WTC11 (cell line): ENCODE measurements around the gene CNTNAP2. TPM values are rescaled to one million over a fixed set of nuclear protein-coding genes. Genes with fewer than 3 reads are reported as not detected.
A peak's percentile ranks its signal among the peaks of the same experiment; 100 is the strongest.

Experiments used
- ATAC-seq: fragments of 200-7000 bp; cut with Tn5 transposase; 2 replicates; pipeline ENCODE4 v1.10.0; 2021; ENCODE audit warnings: mild to moderate bottlenecking, moderate library complexity
- CTCF ChIA-PET: fragments of 300-600 bp; sonication (Branson Sonifier 250); formaldehyde crosslinking; loops from one replicate; lab custom pipeline; 2021; ENCODE audit warnings: antibody characterized with exemption; lab: Charles Lee
- POLR2A ChIA-PET: fragments of 350-600 bp; sonication (Branson Sonifier 250); formaldehyde crosslinking; loops from one replicate; lab custom pipeline; 2021; ENCODE audit warnings: antibody characterized with exemption; lab: Charles Lee
- DNase-seq: peaks from one replicate; pipeline ENCODE4 v3.0.0; 2021; ENCODE audit warnings: low spot score
- H3K27ac Mint-ChIP-seq: 2 replicates; pipeline ENCODE4 v1.8.0; 2021; ENCODE audit warnings: mixed read lengths
- H3K27me3 Mint-ChIP-seq: 2 replicates; pipeline ENCODE4 v1.8.0; 2021; ENCODE audit warnings: low read depth, mild to moderate bottlenecking, moderate library complexity, mixed read lengths
- H3K36me3 Mint-ChIP-seq: 2 replicates; pipeline ENCODE4 v1.8.0; 2021; ENCODE audit warnings: mixed read lengths
- H3K4me1 Mint-ChIP-seq: 2 replicates; pipeline ENCODE4 v1.8.0; 2022; ENCODE audit warnings: mixed read lengths
- H3K4me3 Mint-ChIP-seq: 2 replicates; pipeline ENCODE4 v1.8.0; 2021; ENCODE audit warnings: mild to moderate bottlenecking, moderate library complexity, mixed read lengths
- H3K9me3 Mint-ChIP-seq: 2 replicates; pipeline ENCODE4 v1.8.0; 2021; ENCODE audit warnings: mixed read lengths
- ATF3 ChIP-seq: sonication (generic); formaldehyde crosslinking; conservative IDR thresholded peaks from 2 replicates; pipeline ENCODE4 v1.8.1; 2022; ENCODE audit warnings: mild to moderate bottlenecking, missing genetic modification reagents
- ATF6 ChIP-seq: sonication (generic); formaldehyde crosslinking; IDR thresholded peaks from 2 replicates; pipeline ENCODE4 v1.8.1; 2023; ENCODE audit warnings: mild to moderate bottlenecking, missing genetic modification reagents
- ETV6 ChIP-seq: sonication (generic); formaldehyde crosslinking; IDR thresholded peaks from 2 replicates; pipeline ENCODE4 v1.8.1; 2022; ENCODE audit warnings: mild to moderate bottlenecking, missing genetic modification reagents
- FOXP1 ChIP-seq: sonication (generic); formaldehyde crosslinking; IDR thresholded peaks from 2 replicates; pipeline ENCODE4 v1.8.0; 2022; ENCODE audit warnings: missing genetic modification reagents, mild to moderate bottlenecking, moderate library complexity, borderline replicate concordance
- HMGA2 ChIP-seq: fragments of 250-450 bp; sonication (Bioruptor Pico); IDR thresholded peaks from 2 replicates; pipeline ENCODE4 v1.4.0; 2021; ENCODE audit warnings: mild to moderate bottlenecking, moderate library complexity
- HMGXB4 ChIP-seq: sonication (generic); formaldehyde crosslinking; IDR thresholded peaks from 2 replicates; pipeline ENCODE4 v1.8.1; 2023; ENCODE audit warnings: mild to moderate bottlenecking, moderate library complexity, missing genetic modification reagents
- IRF1 ChIP-seq: sonication (generic); formaldehyde crosslinking; IDR thresholded peaks from 2 replicates; pipeline ENCODE4 v1.8.0; 2023; ENCODE audit warnings: missing genetic modification reagents
- IRF2 ChIP-seq: sonication (generic); formaldehyde crosslinking; IDR thresholded peaks from 2 replicates; pipeline ENCODE4 v1.8.0; 2022; ENCODE audit warnings: low read depth, missing genetic modification reagents, borderline replicate concordance
- KAT7 ChIP-seq: sonication (generic); formaldehyde crosslinking; IDR thresholded peaks from 2 replicates; pipeline ENCODE4 v1.8.1; 2023; ENCODE audit warnings: missing genetic modification reagents, mild to moderate bottlenecking, borderline replicate concordance
- MAX ChIP-seq: sonication (generic); formaldehyde crosslinking; IDR thresholded peaks from 2 replicates; pipeline ENCODE4 v1.8.0; 2022; ENCODE audit warnings: mild to moderate bottlenecking, missing genetic modification reagents
- NFATC4 ChIP-seq: fragments of 250-450 bp; sonication (Bioruptor Pico); IDR thresholded peaks from 2 replicates; pipeline ENCODE4 v1.9.0; 2021; ENCODE audit warnings: mild to moderate bottlenecking
- NFE2L1 ChIP-seq: sonication (generic); formaldehyde crosslinking; IDR thresholded peaks from 2 replicates; pipeline ENCODE4 v1.8.1; 2023; ENCODE audit warnings: missing genetic modification reagents
- NR1H2 ChIP-seq: sonication (generic); formaldehyde crosslinking; IDR thresholded peaks from 2 replicates; pipeline ENCODE4 v1.9.0; 2021; ENCODE audit warnings: mild to moderate bottlenecking, moderate library complexity, missing genetic modification reagents
- NR2C2 ChIP-seq: sonication (generic); formaldehyde crosslinking; IDR thresholded peaks from 2 replicates; pipeline ENCODE4 v1.8.0; 2022; ENCODE audit warnings: mild to moderate bottlenecking, missing genetic modification reagents
- SMAD3 ChIP-seq: sonication (generic); formaldehyde crosslinking; IDR thresholded peaks from 2 replicates; pipeline ENCODE4 v1.8.0; 2022; ENCODE audit warnings: missing genetic modification reagents, mild to moderate bottlenecking, borderline replicate concordance
- SMAD4 ChIP-seq: sonication (generic); formaldehyde crosslinking; IDR thresholded peaks from 2 replicates; pipeline ENCODE4 v1.8.0; 2022; ENCODE audit warnings: mild to moderate bottlenecking, missing genetic modification reagents
- STAT6 ChIP-seq: sonication (generic); formaldehyde crosslinking; conservative IDR thresholded peaks from 2 replicates; pipeline ENCODE4 v1.8.1; 2023; ENCODE audit warnings: mild to moderate bottlenecking, low read depth, missing genetic modification reagents, moderate library complexity
- TCF7 ChIP-seq: sonication (generic); formaldehyde crosslinking; IDR thresholded peaks from 2 replicates; pipeline ENCODE4 v1.8.0; 2022; ENCODE audit warnings: mild to moderate bottlenecking, low read depth, missing genetic modification reagents, moderate library complexity
- TEAD1 ChIP-seq: sonication (generic); formaldehyde crosslinking; IDR thresholded peaks from 2 replicates; pipeline ENCODE4 v1.8.0; 2022; ENCODE audit warnings: mild to moderate bottlenecking, missing genetic modification reagents
- TP53 ChIP-seq: sonication (generic); formaldehyde crosslinking; IDR thresholded peaks from 2 replicates; pipeline ENCODE4 v1.8.1; 2023; ENCODE audit warnings: mild to moderate bottlenecking, missing genetic modification reagents
- ZBTB21 ChIP-seq: sonication (generic); formaldehyde crosslinking; IDR thresholded peaks from 2 replicates; pipeline ENCODE4 v1.8.1; 2023; ENCODE audit warnings: mild to moderate bottlenecking, missing genetic modification reagents, borderline replicate concordance
- ZNF232 ChIP-seq: sonication (generic); formaldehyde crosslinking; IDR thresholded peaks from 2 replicates; pipeline ENCODE4 v1.8.0; 2022; ENCODE audit warnings: mild to moderate bottlenecking, missing genetic modification reagents
- ZNF263 ChIP-seq: sonication (generic); formaldehyde crosslinking; IDR thresholded peaks from 2 replicates; pipeline ENCODE4 v1.8.1; 2022; ENCODE audit warnings: low read depth, mild to moderate bottlenecking, moderate library complexity, missing genetic modification reagents
- ZNF416 ChIP-seq: fragments of 250-450 bp; sonication (Bioruptor Pico); IDR thresholded peaks from 2 replicates; pipeline ENCODE4 v1.9.0; 2021; ENCODE audit warnings: mild to moderate bottlenecking, inconsistent platforms
- total RNA-seq: library from RNA; stranded (reverse); gene quantifications from 3 replicates; pipeline ENCODE4 v1.2.3, GENCODE V29; 2021
- TF ChIP-seq, protein P1 (sequence below): sonication (generic); formaldehyde crosslinking; IDR thresholded peaks from 2 replicates; pipeline ENCODE4 v1.8.0; 2023; ENCODE audit warnings: mild to moderate bottlenecking, missing genetic modification reagents
- TF ChIP-seq, protein P2 (sequence below): sonication (generic); formaldehyde crosslinking; IDR thresholded peaks from 2 replicates; pipeline ENCODE4 v1.8.1; 2023; ENCODE audit warnings: mild to moderate bottlenecking, missing genetic modification reagents, moderate library complexity

Gene CNTNAP2
- total RNA-seq, 1 experiment from 2014 or later = 63.8 TPM

GRCh38 chr7:146067880-146068279 lies 48.7 kb upstream of the CNTNAP2 start:
- TF ChIP-seq ETV6 (CRISPR knock-in tag) = no peak
- TF ChIP-seq TEAD1 (CRISPR knock-in tag) = no peak
- TF ChIP-seq, protein P1, sequence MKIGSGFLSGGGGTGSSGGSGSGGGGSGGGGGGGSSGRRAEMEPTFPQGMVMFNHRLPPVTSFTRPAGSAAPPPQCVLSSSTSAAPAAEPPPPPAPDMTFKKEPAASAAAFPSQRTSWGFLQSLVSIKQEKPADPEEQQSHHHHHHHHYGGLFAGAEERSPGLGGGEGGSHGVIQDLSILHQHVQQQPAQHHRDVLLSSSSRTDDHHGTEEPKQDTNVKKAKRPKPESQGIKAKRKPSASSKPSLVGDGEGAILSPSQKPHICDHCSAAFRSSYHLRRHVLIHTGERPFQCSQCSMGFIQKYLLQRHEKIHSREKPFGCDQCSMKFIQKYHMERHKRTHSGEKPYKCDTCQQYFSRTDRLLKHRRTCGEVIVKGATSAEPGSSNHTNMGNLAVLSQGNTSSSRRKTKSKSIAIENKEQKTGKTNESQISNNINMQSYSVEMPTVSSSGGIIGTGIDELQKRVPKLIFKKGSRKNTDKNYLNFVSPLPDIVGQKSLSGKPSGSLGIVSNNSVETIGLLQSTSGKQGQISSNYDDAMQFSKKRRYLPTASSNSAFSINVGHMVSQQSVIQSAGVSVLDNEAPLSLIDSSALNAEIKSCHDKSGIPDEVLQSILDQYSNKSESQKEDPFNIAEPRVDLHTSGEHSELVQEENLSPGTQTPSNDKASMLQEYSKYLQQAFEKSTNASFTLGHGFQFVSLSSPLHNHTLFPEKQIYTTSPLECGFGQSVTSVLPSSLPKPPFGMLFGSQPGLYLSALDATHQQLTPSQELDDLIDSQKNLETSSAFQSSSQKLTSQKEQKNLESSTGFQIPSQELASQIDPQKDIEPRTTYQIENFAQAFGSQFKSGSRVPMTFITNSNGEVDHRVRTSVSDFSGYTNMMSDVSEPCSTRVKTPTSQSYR (CRISPR knock-in tag) = no peak
- TF ChIP-seq ATF3 (CRISPR knock-in tag) = no peak
- no peak for TF ChIP-seq NFE2L1 (CRISPR knock-in tag)
- TF ChIP-seq NR2C2 (CRISPR knock-in tag) = no peak
- TF ChIP-seq, protein P2, sequence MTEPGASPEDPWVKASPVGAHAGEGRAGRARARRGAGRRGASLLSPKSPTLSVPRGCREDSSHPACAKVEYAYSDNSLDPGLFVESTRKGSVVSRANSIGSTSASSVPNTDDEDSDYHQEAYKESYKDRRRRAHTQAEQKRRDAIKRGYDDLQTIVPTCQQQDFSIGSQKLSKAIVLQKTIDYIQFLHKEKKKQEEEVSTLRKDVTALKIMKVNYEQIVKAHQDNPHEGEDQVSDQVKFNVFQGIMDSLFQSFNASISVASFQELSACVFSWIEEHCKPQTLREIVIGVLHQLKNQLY (CRISPR knock-in tag) = no peak
- TF ChIP-seq STAT6 (CRISPR knock-in tag) = no peak
- TF ChIP-seq SMAD4 = no peak
- no peak for TF ChIP-seq TP53 (CRISPR knock-in tag)
- no peak for TF ChIP-seq FOXP1 (CRISPR knock-in tag)
- TF ChIP-seq KAT7 = no peak
- TF ChIP-seq IRF1 (CRISPR knock-in tag) = no peak
- TF ChIP-seq SMAD3 = no peak
- TF ChIP-seq HMGA2 (CRISPR knock-in tag) = no peak
- TF ChIP-seq ZBTB21 (CRISPR knock-in tag) = no peak
- TF ChIP-seq ZNF263 (CRISPR knock-in tag) = no peak
- TF ChIP-seq NFATC4 (CRISPR knock-in tag) = no peak
- no peak for TF ChIP-seq ZNF416 (CRISPR knock-in tag)
- no peak for TF ChIP-seq NR1H2 (CRISPR knock-in tag)
- Mint-ChIP-seq H3K27me3 (no peaks in the 10 kb centered on the region), H3K4me3 (no peak overlapping the region), H3K9me3 (peaks cover 23% of the 10 kb centered on the region), H3K4me1 (0 out of 2 replicates have a peak, but pooled peaks cover 2% of the 10 kb centered on the region), H3K27ac (no peak overlapping the region), H3K36me3 (no peaks in the 10 kb centered on the region; the same call in 1 of the 2 replicates)
- ATAC-seq (no peak), DNase-seq (no peak)
- ChIA-PET POLR2A (interaction anchor here (0.6 kb wide), 1 partner anchor 722 kb away, joined by 3 read pairs; no protein-coding TSS in a partner anchor), CTCF (no interaction called here)

GRCh38 chr7:146074195-146074765 lies 42.3 kb upstream of the CNTNAP2 start:
- Mint-ChIP-seq H3K4me3 (no peak overlapping the region), H3K4me1 (0 out of 2 replicates have a peak, but pooled peaks cover 2% of the 10 kb centered on the region), H3K9me3 (peaks cover 14% of the 10 kb centered on the region), H3K36me3 (no peaks in the 10 kb centered on the region; the same call in 1 of the 2 replicates), H3K27ac (no peak overlapping the region), H3K27me3 (no peaks in the 10 kb centered on the region)
- ATAC-seq (peak; percentile 47), DNase-seq (no peak)
- POLR2A ChIA-PET = no interaction called here
- CTCF ChIA-PET = interaction anchor here (0.6 kb wide), 1 partner anchor 16 kb away, joined by 3 read pairs; no protein-coding TSS in a partner anchor
- TF ChIP-seq IRF2 (CRISPR knock-in tag) (no peak), SMAD4 (no peak), TCF7 (CRISPR knock-in tag) (no peak), ZNF232 (CRISPR knock-in tag) (no peak), HMGXB4 (CRISPR knock-in tag) (no peak), MAX (CRISPR knock-in tag) (no peak), ATF6 (CRISPR knock-in tag) (no peak)
